Prostate gland (tissue), 2 donors: ENCODE data around the gene PON2. TPM values are rescaled to one million over a fixed set of nuclear protein-coding genes. Genes with fewer than 3 reads are reported as not detected.

Experiments
- DNase-seq: peaks from one replicate; pipeline ENCODE4 v3.0.0-alpha.2; 2019; ENCODE audit warnings: low spot score
- H3K27ac ChIP-seq, 2 donors: fragments of 200-600 bp; sonication (generic); 2 replicates each; pipeline ENCODE4 v1.5.1; 2017 to 2019
- H3K27me3 ChIP-seq: fragments of 200-600 bp; sonication (generic); replicated peaks from 2 replicates; pipeline ENCODE4 v1.5.1; 2019; ENCODE audit not compliant: insufficient read depth
- H3K36me3 ChIP-seq, 2 donors: fragments of 200-600 bp; sonication (generic); 1 replicate in 1 of 2; 2 replicates in 1 of 2; pipeline versions ENCODE4 v1.5.1 to v1.8.1; 2017 to 2019
- H3K4me1 ChIP-seq: fragments of 200-600 bp; sonication (generic); replicated peaks from 2 replicates; pipeline ENCODE4 v1.5.1; 2019
- H3K4me3 ChIP-seq, 2 donors: fragments of 200-600 bp; sonication (generic); 2 replicates each; pipeline ENCODE4 v1.5.1; 2017 to 2019
- H3K9me3 ChIP-seq: fragments of 200-600 bp; sonication (generic); 2 replicates; pipeline ENCODE4 v1.5.1; 2017
- CTCF ChIP-seq, 4 experiments: fragments of 200-600 bp in 2 of 4; fragments of 450-650 bp in 2 of 4; sonication (generic) in 2 of 4; IDR thresholded peaks; 1 replicate in 3 of 4; 2 replicates in 1 of 4; pipeline ENCODE4 v1.5.1; 2016 to 2019; ENCODE audit warnings: antibody characterized with exemption in 4 of 4, mild to moderate bottlenecking in 2 of 4, moderate library complexity in 2 of 4
- POLR2A ChIP-seq: fragments of 450-650 bp; IDR thresholded peaks from one replicate; pipeline ENCODE4 v1.6.1; 2016; ENCODE audit warnings: antibody characterized with exemption, mild to moderate bottlenecking
- POLR2AphosphoS5 ChIP-seq: sonication (generic); formaldehyde crosslinking; IDR thresholded peaks from one replicate; pipeline ENCODE4 v1.6.1; 2017; ENCODE audit warnings: antibody characterized with exemption
- WGBS: methylation state at CpG from one replicate; pipeline ENCODE4 v1.1.5; 2018; 5-methylcytosine and 5-hydroxymethylcytosine counted together
- intact Hi-C: fragments of 100-400 bp; cut with DNase I; formaldehyde crosslinking; loops from one replicate; pipeline ENCODE4 v1.14.2; 2022
- total RNA-seq, 2 donors: library from RNA; depleted of rRNA; stranded (reverse); fragments of >200 nt; gene quantifications; one replicate each; pipeline ENCODE4 v1.1.0, GENCODE V29; 2016

Gene PON2
- total RNA-seq, 2 donors from 2014 or later, result 65.5 to 65.6 TPM

- Histone ChIP-seq H3K27ac (no peak overlapping the region), H3K4me3 (no peak overlapping the region), H3K27me3 (no peaks in the 10 kb centered on the region), H3K9me3 (no peaks in the 10 kb centered on the region), H3K36me3 (no peaks in the 10 kb centered on the region), H3K4me1 (no peaks in the 10 kb centered on the region)
- no peak for DNase-seq
- intact Hi-C loops, result no loop called here
- TF ChIP-seq POLR2AphosphoS5 (no peak), POLR2A (no peak), CTCF (IDR thresholded peaks at IDR 0.05) (no peak)
- 93% methylated on average over 6 of the region's 6 CpGs for WGBS
These were observed 29.0 kb downstream of the PON2 start for GRCh38 chr7:95405800-95406199.

GRCh38 chr7:95405208-95405607, 29.6 kb downstream of the PON2 start:
- H3K4me1 ChIP-seq, result no peaks in the 10 kb centered on the region
- intact Hi-C loops, result no loop called here
- TF ChIP-seq POLR2AphosphoS5 (no peak), POLR2A (no peak), CTCF (IDR thresholded peaks at IDR 0.05) (no peak)
- DNase-seq, result no peak
- H3K27me3 ChIP-seq, result no peaks in the 10 kb centered on the region
- no peaks in the 10 kb centered on the region for H3K36me3 ChIP-seq
- 86% methylated on average over 3 of the region's 3 CpGs for whole genome bisulfite sequencing
- H3K9me3 ChIP-seq, result no peaks in the 10 kb centered on the region
- H3K27ac ChIP-seq, result no peak overlapping the region
- no peak overlapping the region for H3K4me3 ChIP-seq

GRCh38 chr7:95404316-95404865, 30.4 kb downstream of the PON2 start:
- Histone ChIP-seq H3K36me3 (no peaks in the 10 kb centered on the region), H3K4me1 (no peaks in the 10 kb centered on the region), H3K4me3 (no peak overlapping the region), H3K9me3 (no peaks in the 10 kb centered on the region), H3K27ac (no peak overlapping the region), H3K27me3 (no peaks in the 10 kb centered on the region)
- TF ChIP-seq POLR2A (no peak), CTCF (IDR thresholded peaks at IDR 0.05) (no peak), POLR2AphosphoS5 (no peak)
- intact Hi-C loops, result no loop called here
- WGBS, result 47% methylated on average over 4 of the region's 4 CpGs
- DNase-seq, result no peak

- H3K27me3 ChIP-seq, result no peaks in the 10 kb centered on the region
- intact Hi-C loops, result no loop called here
- no peak overlapping the region for H3K4me3 ChIP-seq
- H3K36me3 ChIP-seq, result no peaks in the 10 kb centered on the region
- H3K9me3 ChIP-seq, result no peaks in the 10 kb centered on the region
- TF ChIP-seq POLR2A (no peak), CTCF (IDR thresholded peaks at IDR 0.05) (no peak), POLR2AphosphoS5 (no peak)
- DNase-seq, result no peak
- 85% methylated on average over 4 of the region's 4 CpGs for WGBS
- H3K27ac ChIP-seq, result no peak overlapping the region
- H3K4me1 ChIP-seq, result no peaks in the 10 kb centered on the region
These were observed 36.5 kb downstream of the PON2 start for GRCh38 chr7:95398155-95398940.

GRCh38 chr7:95397381-95397780, 37.4 kb downstream of the PON2 start:
- no peaks in the 10 kb centered on the region for H3K4me1 ChIP-seq
- no peak for DNase-seq
- no peaks in the 10 kb centered on the region for H3K36me3 ChIP-seq
- WGBS, result 83% methylated on average over 3 of the region's 3 CpGs
- no peaks in the 10 kb centered on the region for H3K27me3 ChIP-seq
- intact Hi-C loops, result no loop called here
- H3K27ac ChIP-seq, result no peak overlapping the region
- H3K9me3 ChIP-seq, result no peaks in the 10 kb centered on the region
- TF ChIP-seq CTCF (IDR thresholded peaks at IDR 0.05) (no peak), POLR2AphosphoS5 (no peak), POLR2A (no peak)
- no peak overlapping the region for H3K4me3 ChIP-seq
